GM18909 (cell line): Measurements from ENCODE around the gene EGLN1.
A peak's percentile ranks its signal among the peaks of the same experiment; 100 is the strongest.

Source experiments
- ATAC-seq: cut with Tn5 transposase; IDR thresholded peaks from one replicate; pipeline ENCODE4 v1.9.1; 2021; ENCODE audit warnings: mild to moderate bottlenecking; ENCODE audit not compliant: unreplicated experiment, poor library complexity

Gene EGLN1

DNA sequence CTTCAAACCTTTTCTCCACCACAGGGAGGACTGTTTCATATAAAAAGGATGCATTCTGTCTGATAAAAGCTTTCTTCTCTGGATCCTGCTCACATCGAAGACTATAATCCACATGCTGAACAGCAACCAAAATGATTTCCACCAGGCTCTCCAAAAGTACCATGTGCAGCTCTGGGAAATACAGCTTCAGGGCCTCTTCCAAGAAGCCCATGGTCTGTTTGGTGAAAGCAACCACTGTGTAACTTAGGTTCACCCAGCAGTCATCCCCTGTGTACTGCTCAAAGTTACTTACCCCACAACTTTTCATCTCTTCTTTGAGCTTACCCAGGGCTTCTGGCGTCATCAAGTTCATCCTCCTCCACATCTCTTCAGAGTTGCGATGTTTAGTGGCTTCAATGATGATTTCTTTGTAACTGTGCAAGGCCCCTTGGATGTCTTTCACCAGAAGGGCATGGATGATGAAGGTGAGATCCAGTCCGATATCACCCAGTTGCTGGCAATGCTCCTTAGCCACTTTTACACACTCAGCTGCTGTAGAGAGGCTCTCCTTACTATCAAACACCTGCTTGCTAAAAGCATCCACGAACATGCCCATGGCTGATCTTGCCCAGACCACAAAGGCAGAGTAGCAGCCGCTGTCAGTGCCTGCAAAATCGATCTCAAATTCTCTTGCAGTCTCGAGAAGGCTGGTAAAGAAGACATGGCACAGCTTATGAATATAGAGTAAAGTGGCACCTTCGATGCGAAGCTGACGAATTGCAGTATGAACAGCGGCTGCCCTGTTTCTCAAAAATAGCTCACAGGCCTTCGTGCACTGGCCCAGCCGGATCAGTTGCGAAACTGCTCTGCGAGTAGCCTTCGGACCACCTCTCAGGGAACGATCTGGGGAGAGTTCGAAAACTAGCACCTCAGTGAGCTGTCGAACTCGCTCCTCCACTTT, 86.2 kb downstream of the EGLN1 start:
- ATAC-seq, result no peak

DNA sequence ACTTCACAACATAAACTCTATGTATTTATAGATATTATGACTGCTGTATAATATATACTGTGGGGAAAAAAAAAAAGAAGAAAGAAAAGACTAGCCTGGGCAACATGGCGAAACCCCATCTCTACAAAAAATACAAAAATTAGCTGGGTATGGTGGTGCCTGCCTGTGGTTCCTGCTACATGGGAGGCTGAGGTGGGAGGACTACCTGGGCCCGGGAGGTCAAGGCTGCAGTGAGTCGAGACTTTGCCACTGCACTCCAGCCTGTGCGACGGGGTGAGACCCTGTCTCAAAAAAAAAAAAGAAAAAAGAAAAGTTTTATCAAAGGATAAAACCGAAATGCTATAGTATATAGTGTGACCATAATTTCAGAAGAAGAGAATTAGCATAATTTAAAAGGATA, 87.1 kb downstream of the EGLN1 start:
- no peak for ATAC-seq

DNA sequence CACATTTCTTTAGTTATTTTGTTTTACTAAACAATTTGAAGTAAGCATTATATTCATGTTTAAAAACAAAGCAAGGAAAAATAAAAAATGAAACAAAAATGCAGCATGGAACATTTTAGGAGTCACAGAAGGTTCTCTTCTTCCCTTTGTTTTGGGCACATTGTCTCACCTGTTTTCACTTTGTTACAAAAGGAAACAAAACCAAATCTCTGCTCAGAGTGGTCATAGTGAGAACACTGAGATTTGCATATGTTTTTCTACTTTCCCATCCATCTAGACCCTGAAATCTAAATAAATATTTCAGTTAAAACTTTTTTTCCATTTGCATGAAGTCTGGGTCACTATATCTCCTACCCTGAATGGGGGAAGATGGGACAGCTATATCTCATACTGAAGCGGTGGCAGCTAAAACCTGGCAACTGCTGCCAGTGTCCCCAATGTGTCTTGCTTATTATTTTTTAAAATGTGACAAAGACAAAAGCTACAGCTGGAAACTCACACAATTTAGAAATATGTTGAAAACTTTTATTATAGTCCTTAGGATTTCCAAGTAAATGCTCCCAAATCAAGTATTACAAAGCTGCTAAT, 87.9 kb downstream of the EGLN1 start:
- ATAC-seq, result no peak

DNA sequence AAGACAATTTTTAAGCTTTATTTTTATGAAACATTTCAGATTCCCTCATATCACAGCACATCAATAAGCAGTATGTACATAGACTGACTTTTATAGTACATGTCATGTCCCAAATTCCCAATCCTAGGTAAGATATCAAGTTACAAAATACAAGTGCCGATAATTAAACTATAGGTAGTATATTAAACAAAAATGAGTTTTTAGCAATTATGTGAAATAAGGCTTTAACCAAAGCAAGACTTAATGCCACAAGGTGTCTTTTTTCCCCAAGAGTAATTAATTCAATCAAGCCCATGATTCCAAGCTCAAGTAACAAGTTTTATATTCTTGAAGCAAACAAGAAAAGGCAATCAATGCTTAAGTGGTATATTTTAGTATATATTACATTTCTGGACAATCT, 89.3 kb downstream of the EGLN1 start:
- ATAC-seq, result no peak

DNA sequence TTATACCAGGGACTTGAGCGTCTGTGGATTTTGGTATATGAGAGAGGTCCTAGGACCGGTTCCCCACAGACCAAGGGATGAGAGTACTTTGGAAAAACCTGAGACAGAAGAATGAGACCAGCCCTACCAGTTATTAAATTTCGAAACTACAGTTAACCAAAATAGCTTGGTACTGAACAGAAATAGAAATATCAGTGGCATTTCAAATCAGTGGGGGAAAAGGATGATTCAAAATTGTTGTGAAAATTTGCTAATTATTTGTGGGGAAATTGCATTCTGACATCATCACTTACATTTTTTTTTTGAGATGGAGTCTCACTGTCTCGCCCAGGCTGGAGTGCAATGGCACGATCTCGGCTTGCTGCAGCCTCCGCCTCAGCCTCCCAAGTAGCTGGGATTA, 92.6 kb downstream of the EGLN1 start:
- ATAC-seq, result no peak

DNA sequence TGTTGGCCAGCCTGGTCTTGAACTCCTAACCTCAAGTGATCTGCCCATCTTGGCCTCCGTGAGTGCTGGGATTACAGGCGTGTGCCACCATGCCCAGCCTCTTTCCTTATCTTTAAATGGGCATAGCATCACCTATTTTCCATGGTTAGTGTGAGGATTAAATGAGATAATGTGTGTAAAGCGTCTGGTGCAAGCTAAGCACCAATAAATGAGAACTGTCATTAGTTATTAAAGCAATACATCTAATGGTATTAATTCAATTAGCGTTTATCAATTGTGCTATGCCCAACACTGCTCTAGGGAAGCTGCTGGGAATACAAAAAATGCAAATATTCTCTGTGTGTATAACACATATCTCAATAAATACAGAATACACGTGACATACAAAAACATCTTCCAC, 94.5 kb downstream of the EGLN1 start:
- ATAC-seq, result no peak

DNA sequence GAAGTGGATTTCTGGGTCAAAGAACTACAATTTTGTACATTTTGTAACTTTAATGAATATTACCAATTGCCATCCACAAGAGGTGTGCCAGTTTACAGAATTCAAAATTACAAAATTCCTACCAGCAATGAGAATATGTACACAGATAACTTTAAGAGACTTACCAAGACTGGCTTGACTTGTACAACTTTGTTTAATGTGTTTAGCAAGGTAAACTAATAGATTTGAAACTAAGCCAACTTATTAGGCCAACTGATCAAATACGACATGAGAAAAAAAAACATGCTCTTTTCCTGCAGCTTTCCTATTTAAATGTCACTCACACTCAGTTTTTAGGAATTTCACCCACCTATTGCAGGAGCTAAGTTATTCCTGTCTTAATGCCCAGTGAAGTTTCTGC, 95.8 kb downstream of the EGLN1 start:
- no peak for ATAC-seq

DNA sequence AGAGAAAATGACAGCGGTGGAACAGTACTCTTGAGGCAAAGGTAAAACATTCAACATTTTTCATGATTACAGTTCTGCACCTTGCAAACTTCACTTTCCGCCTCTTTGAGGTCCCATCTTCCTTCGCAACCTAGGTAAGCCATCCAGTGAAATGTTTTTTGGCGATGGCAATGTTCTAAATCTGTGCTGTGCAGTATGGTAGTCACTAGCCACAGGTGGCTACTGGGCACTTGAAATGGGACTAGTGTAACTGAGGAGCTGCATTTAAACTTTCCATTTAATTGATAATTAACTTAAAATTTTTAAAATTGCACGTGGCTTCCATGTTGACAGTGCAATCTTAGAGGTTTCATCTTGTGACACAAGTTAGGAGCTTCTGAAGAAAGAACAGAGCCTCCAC, 97.4 kb downstream of the EGLN1 start:
- no peak for ATAC-seq

DNA sequence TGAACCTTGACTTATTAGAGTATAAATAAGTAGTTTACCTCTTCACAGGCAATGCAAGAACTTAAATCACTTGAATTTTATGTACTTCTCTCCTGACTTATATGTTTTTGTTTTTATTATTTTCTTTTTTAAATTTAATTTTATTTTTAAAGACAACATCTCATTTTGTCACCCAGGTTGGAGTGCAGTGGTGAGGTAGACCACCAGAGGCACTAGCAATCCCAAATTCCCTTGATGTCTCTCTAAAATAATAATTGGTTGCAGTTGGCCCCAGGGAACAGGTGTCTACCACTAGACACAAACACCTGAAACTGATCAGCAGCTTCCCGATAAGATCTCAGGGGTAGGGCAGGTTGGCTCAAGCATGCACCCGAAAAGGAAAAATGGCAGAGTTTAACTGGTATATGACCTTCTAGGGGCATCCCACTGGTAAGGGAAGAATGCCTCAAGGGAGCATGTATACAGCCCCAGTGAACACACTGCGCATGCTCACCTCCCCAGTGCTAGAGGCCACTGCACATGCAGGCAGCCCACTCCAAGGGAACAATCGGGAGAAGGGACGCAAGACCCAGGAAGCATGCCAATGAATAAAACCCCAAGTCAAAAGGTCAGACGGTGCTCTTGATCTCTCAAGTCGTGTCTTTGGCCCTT, 99.1 kb downstream of the EGLN1 start:
- ATAC-seq, result no peak

DNA sequence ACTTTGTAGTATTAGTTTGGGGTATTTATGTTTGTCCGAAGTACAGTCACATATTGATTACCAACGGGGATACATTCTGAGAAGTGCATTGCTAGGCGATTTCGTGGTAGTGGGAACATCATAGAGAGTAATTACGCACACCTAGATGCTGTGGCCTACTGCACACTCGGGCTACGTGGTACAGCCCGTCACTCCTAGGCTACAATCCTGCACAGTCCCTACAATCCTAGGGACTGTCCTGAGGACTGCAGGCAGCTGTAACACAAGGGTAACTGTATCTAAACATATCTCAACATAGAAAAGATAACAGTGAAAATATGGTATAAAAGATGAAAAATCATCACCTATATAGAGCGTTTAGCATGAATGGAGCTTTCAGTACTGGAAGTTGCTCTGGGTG, 103.0 kb downstream of the EGLN1 start:
- no peak for ATAC-seq

DNA sequence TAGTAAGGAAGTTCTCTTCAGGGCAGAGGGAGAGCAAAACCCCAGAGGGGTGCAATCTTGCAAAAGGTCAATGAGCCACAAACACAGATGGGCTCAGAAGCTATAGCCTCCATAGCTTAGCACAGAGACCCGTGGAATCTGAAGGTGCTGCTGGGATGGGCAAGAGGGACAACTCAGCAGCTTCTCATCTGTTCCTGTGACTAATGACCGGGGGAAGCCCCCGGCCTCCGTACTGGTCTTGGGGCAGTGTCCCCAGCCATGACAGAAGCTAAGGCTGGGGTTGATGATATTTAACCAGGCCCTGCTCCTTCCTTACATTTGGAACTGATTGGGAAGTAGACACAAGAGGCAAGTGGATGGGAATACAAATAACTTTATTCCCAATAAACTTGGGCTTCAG, 103.5 kb downstream of the EGLN1 start:
- ATAC-seq, result no peak

DNA sequence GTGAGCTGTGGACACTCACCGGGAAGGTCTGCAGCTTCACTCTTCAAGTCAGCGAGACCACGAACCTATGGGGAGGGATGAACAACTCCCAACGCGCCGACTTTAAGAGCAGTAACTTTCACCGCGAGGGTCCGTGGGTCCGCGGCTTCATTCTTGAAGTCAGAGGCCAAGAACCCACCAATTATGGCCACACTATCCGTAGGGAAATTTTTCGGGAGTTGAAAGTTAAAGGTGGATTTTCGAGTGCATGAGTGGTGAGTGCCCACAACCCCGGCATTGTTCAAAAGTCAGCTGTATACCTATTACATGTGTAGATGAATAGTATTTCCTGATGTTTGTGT, 104.1 kb downstream of the EGLN1 start:
- no peak for ATAC-seq

DNA sequence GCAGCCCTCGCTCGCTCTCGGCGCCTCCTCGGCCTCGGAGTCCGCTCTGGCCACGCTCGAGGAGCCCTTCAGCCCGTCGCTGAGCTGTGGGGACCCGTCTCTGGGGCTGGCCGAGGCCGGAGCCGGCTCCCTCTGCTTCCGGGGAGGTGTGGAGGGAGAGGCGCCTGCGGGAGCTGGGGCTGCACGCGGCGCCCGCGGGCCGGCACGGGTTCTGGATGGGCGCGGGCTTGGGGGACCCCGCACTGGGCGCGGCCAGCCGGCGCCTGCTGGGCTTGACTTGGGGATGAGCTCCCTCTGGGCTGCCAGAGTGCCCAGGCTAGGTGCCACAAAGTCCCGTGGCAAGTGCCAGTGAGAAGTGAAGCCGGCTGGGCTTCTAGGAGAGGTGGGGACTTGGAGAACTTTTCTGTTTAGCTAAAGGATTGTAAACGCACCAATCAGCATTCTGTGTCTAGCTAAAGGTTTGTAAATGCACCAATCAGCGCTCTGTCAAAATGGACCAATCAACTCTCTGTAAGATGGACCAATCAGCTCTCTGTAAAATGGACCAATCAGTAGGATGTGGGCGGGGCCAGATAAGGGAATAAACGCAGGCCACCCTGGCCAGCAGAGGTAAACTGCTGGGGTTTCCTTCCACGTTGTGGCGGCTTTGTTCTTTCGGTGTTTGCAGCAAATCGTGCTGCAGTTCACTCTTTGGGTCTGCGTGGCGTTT, 104.6 kb downstream of the EGLN1 start:
- ATAC-seq, result no peak

DNA sequence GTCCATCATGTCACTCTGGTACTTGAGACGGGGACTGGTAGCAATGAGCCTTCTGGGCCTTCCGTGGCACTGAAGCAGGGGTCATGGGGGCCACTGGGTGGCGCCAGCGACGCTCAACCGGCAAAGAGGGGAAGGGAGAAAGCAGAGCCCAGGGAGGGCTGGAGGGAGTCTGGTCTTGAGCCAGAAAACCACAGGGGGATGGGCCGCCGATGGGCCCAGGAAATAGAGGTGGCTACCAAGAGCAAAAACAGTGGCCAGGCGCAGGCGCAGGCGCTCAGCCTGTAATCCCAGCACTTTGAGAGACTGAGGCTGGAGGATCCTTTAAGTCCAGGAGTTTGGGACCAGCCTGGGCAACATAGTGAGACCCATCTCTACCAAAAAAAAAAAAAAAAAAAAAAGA, 106.2 kb downstream of the EGLN1 start:
- peak; percentile 76 for ATAC-seq
